Measurements from ENCODE around the gene VPS26C. TPM values are rescaled to one million over a fixed set of nuclear protein-coding genes. Genes with fewer than 3 reads are reported as not detected.

VPS26C gene
- polyA plus RNA-seq, 3 donors, result 38.3 to 42.1 (median 40.7) TPM

DNA sequence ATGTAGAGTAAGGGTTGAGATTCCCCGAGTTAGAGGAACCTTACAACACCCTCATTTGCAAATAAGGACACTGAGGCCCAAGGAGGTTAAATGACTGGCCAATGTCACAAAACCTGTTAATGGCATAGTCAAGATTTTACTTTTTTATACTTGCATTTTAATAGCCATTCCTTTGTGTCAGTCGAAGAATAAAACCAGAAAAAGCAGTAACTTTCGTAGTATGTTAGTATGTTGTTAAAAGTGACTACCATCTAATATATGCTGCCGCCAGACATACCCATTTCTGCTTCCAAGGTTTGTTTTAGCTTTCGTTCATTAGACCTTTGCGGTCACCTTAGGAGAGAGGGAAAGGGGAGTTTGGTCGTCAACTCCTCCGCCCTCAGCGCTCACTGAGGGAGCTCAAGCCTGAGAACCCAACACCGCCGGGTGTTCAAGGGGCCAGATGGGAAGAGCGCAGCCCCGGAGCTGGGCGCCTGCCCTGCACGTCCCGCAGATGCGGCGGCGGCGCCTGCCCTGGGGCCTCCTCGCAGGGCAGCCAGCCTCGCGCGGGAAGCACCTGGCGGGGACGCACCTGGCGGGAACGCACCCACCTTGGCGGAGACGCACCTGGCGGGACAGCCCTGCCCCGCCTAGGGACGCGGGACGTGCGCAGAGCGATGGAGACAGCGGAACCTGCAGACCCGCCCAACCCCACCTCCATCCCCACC is 466 bp downstream of the VPS26C start:
- DNase-seq (ENCODE audit: low read depth in 3 of 3, low spot score in 2 of 3), result peak in 1 of 3 donors; percentile 16

DNA sequence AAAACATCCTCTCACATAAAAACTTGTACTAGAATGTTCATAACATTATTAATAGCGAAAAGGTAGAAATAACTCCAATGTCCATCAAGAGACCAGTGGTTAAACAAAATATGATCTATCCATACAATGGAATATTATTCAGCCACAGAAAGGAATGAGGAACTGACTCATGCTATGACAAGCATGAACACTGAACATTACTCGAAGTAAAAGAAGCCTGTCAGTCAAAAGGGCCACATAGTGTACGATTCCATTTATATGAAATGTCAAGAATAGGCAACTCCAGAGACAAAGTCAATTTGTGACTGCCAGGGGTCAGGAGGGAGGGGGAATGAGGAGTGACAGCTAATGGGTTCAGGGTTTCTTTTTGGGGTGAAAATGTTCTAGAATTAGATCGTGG is 2.3 kb downstream of the VPS26C start:
- no peak for DNase-seq (ENCODE audit: low read depth in 3 of 3, low spot score in 2 of 3)

DNA sequence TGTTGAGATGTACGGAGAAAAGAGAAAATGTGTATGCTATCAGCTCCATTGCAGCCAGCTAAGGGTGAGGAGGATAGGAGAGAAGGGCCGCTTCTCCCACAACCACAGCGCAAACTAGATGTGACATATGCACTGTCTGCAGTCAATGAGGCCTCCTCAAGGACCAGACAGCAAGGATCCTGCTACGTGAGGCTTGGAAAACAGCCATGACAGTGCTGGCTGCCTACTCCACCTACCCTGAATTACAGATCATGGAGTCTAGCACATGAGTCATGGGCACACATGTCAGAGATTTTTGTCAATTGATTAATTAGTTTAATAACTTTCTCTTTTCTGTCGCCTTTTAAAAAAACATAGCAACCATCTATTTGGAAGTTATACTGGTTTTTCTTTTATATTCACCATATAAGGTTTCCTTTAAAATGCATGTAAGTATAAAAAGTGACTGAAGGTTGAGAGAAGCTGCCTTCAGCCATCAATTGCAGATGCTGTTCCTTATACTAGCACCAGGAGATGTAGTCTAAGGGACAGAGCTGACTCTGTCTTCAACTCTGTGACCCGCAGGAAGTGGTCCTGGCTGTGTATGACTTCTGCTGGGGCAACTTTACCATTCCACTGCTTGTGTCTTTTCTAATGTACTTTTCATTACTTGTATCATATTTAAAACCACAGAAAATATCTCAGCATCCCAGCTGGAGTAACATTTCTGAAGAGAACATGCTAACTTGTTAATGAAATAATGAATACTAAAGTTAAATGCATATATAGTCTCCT is 3.1 kb downstream of the VPS26C start:
- DNase-seq (ENCODE audit: low read depth in 3 of 3, low spot score in 2 of 3), result no peak

DNA sequence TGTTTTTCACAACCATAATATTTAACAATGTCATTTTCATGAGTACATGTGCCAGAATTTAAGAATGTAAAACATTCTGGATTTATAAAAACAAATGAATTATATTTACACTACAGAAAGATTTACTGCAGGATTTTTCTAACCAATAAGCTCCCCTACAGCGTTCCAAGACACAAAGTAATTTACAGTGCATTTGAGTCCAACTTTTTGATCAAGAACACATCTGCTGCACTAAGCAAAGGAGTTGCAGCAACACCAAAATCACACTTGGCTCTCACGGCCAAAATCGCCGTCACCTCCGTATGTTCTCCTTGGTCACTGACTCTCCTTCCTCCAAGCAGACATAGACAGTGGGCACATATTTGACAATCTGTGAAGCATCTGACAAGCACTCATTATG is 7.7 kb downstream of the VPS26C start:
- no peak for DNase-seq (ENCODE audit: low read depth in 3 of 3, low spot score in 2 of 3)

DNA sequence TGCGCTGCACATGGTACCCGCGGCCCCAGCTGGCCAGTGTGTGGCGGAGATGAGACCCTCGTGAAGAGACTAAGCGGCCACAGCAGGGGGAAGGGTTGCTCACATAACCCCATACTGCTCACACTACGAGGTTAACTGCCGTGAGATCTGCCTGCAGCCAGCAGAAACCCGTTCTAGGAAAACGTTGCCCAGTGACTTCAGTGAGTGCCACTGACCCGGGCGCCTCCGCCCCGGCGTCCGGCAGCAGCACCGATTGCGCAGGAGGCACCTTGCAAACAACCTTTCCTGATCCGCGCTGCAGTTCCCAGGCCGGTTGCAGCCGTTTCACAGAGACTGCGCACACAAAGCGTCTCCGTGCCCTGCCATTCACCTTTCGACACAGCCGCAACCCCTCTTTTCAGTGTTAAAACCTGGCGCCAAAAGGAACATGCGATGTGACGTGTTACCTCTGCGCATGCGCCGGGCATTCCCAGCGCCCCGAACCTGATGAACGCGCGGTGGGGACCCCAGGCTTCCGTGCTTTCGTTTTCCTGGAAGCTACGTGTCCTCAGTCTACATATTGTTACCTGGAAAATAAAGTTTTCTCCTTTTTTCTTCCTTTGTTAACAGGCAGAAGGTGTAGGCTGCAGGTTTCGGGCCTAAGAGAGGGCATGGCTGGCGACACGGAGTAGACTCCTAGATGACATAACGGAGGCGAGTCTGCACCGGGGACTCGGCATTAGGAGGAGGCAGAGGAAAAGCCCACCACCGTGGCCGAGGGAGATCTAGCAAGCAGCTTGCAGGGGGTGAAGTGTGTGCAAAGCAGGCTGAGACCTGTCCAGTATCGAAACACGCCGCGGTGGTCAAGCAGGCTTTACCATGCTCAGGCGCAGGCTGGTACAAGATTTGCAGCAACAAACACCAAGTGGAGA is 8.9 kb downstream of the VPS26C start:
- DNase-seq (ENCODE audit: low read depth in 3 of 3, low spot score in 2 of 3), result peak in 2 of 3 donors; percentile 49 to 52

DNA sequence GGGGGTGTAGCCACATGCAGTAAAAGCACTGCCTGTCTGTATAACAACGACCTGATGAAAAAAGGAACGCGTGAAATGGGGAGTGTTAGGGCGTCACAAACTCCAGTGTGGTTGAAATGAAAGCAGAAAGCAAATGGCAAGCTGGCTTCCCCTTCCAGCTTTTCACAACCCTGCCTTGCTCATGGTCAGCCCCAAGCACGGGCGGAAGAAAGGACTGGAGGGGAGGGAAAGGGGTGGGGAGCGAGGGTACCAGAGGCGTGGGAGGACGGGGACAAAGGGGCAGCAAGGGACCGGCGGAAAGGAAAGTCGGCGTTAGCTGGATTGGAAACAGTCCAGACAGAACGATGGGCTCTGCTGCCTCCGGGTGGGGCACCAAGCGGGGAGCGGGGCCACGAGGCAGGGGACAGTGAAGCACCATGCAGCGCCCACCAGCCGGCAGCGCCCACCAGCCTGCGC is 9.6 kb downstream of the VPS26C start:
- DNase-seq (ENCODE audit: low read depth in 3 of 3, low spot score in 2 of 3), result peak in 2 of 3 donors; percentile 29 to 40

DNA sequence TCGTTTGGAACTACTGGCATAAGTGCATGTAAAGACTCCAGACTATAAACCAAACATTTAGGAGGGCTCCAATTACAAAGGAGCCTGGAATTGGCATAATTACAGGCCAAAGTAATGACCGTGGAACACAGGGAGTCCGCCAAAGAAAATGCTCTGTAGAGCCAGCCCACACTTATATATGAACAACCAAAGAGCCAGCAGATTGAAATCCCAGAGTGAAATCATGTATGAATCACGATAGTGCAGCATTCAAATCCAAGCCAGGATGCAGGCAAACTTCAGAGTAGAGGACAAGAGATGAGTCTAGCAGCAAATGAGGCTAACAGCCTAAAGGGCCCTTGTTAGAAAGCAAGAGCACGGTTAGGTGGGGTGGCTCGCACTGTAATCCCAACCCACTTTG is 13.1 kb downstream of the VPS26C start:
- DNase-seq (ENCODE audit: low read depth in 3 of 3, low spot score in 2 of 3), result no peak

DNA sequence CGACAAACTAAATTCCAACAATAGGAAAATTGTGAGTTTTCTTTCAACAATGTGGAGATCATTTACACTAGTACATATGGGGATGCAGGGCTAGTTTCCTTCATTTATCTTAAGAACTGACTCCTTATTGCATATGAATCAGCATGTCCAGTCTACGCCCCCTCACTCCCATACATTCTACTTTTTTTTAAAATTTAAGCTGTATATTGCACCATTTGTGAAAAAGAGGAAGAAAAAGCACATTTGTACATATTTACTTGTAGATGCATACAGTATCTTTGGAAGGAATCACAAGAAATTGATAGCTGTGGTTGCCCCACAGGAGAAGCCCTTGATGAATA is 15.9 kb downstream of the VPS26C start:
- DNase-seq (ENCODE audit: low read depth in 3 of 3, low spot score in 2 of 3), result no peak

DNA sequence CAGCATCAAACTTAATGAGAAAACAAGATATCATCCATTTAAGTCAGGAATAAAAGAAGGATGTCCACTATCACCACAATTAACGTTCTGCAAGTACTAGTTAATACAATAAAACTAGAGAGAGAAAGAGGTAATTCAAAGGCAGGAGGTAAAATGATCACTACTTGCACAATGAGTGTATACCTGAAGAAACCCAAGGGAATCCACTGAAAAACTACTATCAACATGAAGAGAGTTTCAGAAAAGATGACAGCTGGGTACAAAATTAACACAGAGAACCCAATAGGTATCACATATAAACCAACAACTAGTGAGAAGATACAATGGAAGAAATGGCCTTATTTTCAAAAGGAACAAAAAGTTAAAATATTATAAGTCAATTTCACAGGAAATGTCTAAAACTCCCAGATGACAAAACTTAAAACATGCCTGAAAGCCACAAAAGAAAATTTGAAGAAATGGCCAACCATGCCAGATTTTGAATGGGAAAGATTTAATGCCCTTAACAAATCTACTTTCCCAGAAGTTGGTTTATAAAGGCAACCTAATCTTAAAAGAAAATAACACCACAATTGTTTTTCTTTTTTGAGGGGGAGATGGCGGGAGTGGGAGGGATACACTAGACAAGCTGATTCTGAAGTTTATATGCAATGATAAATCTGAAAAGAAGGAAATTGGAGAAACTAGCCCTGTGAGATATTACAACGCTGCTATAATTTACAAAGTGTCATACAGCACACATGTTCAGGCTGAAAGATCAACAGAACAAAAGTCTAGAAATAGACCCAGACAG is 17.8 kb downstream of the VPS26C start:
- peak in 1 of 3 donors; percentile 16 for DNase-seq (ENCODE audit: low read depth in 3 of 3, low spot score in 2 of 3)

DNA sequence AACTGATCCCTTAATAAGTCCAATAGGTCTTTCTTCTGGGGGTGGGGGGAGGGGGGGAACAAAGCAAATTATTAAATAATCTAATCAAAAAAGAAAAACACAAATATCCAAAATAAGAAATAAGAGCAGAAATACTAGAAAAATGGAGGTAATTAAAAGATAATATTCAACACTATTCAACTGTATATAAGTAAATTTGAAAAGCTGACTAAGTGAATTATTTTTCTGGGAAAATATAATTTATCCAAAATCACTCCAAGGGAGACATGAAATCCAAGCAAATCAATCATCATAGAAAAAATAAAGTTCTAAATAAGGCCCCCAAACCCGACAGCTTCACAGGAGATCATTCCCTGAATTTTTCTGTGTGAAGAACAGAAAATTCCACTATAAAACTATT is 18.8 kb downstream of the VPS26C start:
- DNase-seq (ENCODE audit: low read depth in 3 of 3, low spot score in 2 of 3), result no peak

DNA sequence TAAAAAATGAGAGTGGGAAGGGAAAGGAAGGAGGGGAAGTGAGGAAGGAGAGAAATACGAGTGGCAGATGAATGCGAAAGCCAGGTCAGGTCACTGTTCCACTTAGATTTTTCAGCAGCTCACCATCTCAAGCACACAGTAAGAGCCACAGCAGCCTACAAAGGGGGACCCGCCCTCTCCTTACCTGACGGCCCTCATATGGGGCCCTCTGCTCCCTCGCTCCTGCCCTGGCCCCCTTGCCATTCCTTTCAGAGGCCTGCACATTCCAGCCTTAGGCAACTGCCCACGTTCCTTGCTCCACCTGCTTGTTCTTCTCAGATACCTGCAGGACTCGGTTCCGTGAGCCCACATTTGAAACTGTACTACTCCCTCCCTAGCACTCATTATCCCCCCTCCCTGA is 22.0 kb downstream of the VPS26C start:
- no peak for DNase-seq (ENCODE audit: low read depth in 3 of 3, low spot score in 2 of 3)

DNA sequence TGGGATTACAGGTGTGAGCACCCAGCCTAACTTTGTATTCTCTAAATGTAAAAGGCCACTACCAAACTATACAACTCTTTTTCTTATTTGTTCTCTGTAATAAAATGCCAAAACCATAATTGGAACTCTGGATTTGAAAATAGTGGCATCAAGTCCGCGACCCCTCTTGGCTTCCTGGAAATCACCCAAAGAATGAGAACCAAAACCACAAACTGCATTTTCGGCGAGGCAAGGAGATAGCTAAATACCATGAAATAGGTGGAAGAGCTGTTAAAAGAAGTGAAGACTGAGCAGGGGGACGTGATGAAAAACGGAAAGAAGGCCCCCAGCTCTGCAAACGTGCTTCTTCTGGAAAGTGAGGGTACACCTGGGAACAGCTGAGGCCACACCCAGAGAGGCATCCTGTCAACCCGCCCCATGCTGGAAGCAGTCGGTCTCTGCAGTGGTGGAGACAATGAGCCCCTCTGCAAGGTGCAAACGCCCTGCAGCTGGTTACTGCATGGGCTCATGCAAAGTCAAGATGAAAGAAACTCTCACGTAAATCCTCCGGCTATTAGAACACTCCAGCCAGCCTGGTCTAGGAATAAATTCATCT is 22.5 kb downstream of the VPS26C start:
- DNase-seq (ENCODE audit: low read depth in 3 of 3, low spot score in 2 of 3), result no peak

DNA sequence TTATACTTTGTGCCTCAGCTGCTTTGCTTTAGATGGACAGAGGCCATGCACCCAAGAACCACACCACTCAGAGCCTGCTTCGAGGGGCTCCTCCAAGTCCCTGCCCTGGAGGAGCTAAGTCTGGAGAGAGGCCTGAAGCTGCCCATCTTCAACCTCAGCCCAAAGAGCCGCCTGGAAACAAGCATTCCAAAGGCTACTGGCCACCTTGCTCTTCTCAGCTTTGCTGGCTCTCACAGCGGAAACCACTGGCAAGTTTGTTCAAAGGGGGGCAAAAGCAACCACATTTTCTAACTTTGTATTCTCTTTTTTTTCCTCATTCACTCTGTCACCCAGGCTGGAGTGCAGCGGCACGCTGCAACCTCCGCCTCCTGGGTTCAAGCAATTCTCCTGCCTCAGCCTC is 23.2 kb downstream of the VPS26C start:
- DNase-seq (ENCODE audit: low read depth in 3 of 3, low spot score in 2 of 3), result no peak

DNA sequence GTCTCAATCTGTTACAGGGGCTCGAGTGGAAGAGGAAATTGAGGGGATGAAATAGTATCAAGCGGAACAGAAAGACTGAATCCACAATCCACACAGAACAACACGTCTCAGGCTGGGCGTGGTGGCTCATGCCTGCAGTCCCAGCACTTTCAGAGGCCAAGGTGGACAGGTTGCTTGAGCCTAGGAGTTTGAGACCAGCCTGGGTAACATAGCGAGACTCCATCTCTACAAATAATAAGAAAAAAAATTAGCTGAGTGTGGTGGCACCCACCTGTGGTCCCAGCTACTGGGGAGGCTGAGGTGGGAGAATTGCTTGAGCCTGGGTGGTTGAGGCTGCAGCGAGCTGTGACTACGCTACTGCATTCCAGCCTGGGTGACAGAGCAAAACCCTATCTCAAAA is 25.7 kb downstream of the VPS26C start:
- DNase-seq (ENCODE audit: low read depth in 3 of 3, low spot score in 2 of 3), result no peak

DNA sequence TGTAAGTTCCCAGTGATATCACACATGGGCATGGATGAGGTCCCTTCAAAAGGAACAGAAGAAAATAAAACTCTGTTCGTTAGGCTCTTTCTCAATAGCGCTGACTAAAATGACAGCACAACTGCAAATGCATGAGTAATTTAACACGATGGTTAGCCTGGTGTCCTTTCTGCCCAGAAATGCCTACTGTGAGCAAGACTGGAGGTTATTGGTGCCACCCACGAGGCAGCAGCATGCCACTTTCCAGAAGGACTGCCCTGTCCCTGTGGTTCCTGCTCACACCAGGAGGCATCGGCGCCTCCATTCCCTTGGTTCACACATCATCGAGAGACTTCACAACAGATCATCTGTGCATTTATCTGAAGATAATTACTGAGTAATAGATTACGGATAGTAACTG is 26.2 kb downstream of the VPS26C start:
- no peak for DNase-seq (ENCODE audit: low read depth in 3 of 3, low spot score in 2 of 3)

DNA sequence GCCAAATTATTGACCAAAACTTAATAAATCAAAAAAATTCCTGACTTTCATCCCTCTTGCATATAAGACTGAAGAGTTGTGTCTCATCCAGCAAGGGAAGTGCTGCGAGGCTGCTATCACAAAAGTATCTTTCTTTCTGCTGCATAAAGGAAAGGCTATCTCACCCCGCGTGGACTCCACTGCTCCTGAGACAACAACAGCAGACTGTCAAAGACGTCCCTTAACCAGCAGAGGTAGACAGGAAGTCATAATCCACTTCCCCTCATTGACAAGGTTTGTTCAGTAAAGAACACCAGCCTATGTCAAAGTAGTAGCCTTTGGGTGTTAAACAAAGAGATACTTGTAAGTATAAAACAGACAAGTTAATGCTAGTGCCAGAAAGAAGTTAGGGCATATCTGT is 29.4 kb downstream of the VPS26C start:
- no peak for DNase-seq (ENCODE audit: low read depth in 3 of 3, low spot score in 2 of 3)

DNA sequence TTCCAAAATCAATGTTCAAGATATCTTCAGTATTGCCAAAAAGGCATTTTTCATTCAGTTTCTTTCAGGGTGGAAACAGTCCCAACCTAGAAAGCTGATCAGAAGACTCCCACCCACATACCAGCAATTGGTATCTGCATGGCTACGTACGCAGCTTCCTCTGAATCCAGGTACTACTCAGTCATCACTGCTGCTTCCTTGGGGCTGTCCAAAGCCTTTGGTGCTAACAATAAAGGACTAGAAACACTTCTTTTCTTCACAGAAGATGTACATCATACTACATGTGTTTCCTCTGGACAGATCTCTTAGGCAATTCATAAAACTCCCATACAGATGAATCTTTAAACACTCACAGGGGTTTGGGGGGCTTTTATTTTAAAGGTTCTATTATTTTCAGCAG is 29.8 kb downstream of the VPS26C start:
- no peak for DNase-seq (ENCODE audit: low read depth in 3 of 3, low spot score in 2 of 3)

DNA sequence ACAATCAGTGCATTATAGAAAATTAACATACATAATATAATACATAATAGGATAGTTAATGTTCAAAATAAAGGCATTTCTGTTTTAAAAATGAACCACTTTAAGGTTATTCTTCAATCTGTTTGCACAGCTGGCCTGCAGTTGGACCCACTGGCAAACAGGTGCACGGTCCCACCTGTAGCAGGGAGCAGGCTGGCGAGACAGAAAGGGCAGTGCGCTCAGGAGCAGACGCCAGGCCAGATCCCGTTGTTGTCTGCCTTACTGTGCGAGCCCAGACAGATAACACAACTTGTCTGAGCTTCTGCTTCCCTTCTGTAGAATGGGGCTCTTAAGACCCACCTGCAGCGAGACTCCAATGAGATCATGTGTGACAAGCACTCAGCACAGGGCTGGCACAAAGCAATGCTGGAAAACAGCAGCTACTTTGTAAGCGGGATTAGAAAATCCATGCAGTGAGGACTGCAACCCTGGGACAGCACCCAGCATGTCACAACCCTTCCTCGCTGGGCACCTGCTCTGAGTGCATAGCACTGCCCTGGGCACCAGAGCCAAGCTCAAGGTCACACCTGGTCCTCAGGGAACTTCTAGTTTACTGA is 33.5 kb downstream of the VPS26C start:
- DNase-seq (ENCODE audit: low read depth in 3 of 3, low spot score in 2 of 3), result no peak

DNA sequence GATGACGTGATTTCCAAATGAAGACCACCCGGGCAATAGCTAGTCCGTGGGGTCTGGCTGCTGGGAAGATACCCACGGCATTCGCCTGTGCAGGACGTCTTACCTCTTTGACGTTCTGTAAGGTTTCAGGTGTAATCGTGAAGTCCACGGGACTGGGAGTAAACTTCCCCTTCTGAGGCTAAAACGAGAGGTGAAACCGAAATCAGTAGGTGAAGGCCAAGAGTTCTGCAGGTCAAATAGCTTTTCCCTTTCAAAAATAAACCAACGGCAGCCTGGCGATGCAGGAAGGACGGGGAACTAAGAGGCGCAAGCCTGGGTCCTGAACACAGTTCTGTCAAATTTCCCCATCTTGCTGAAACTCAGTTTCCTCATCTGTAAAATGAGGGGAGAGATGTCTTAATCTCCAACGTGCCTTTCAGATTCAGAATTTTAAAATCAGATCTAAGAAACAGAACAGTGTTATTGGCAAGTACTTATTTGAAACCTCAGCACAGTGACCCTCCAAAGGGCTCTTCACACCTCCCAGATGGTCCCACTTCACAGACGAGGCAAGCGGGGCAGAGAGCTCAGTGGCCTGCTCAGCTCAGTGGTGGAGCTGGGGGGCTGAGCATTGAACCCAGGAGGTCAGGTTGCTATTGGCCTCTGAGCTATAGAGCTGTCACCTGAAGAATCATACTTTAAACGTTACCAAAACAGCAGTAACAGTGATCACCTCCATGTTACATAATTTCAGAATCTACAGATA is 34.7 kb downstream of the VPS26C start:
- DNase-seq (ENCODE audit: low read depth in 3 of 3, low spot score in 2 of 3), result no peak
